DMS53 treated with DMSO at 0.1 percent for 48 hours (cell line): ENCODE data around the gene MKS1.

Source experiments
- DNase-seq: peaks from one replicate; lab custom pipeline; 2025; ENCODE audit not compliant: unreplicated experiment; lab: John Stamatoyannopoulos, UW

Gene MKS1

GRCh38 chr17:58166682-58167081, 52.4 kb downstream of the MKS1 start, which contains the start of gene OR4D2:
Gene OR4D2, plus strand, starts transcription at chr17:58166982. Its CDS starts 2,674 bp downstream, at chr17:58169656.
- no peak for DNase-seq

GRCh38 chr17:58165981-58166380, 53.1 kb downstream of the MKS1 start:
- no peak for DNase-seq

DNA sequence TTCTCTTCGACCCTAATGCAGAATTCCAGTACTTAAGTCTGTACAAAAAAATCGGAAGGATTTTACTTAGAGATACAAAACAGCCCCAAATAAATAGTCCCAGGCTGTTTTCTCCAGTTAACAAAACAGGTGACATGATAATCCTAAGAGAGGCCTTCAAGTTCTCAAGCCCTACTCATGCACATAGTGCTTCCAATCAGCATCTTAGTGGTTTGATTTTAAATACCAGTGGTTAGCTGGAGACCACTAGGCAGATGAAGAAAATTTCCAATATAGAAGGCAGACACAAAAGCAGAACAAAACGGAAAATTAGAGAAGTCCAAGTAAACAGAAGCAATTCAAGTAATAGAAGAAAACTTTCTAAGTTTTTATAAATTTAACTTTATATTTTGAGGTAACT, 57.5 kb downstream of the MKS1 start:
- DNase-seq, result no peak

- no peak for DNase-seq
Observed at GRCh38 chr17:58158181-58158580, 60.9 kb downstream of the MKS1 start.

GRCh38 chr17:58156839-58157803, 61.9 kb downstream of the MKS1 start:
- peak; percentile 4 for DNase-seq
